NCI-H748 treated with DMSO at 0.1 percent for 48 hours (cell line): ENCODE data around the gene KRT7.
"Not testable (repeated sequence)": the region's sequence is repeated elsewhere in the genome, so short reads cannot be mapped to it uniquely, and the experiment has no call there.

Experiments used
- DNase-seq: peaks from one replicate; lab custom pipeline; 2025; lab: John Stamatoyannopoulos, UW

Gene KRT7

GRCh38 chr12:52229836-52230343, 3.2 kb upstream of the KRT7 start:
- DNase-seq, result no peak

GRCh38 chr12:52230364-52231281, 2.4 kb upstream of the KRT7 start:
- DNase-seq, result no peak

GRCh38 chr12:52231305-52232202, 1.5 kb upstream of the KRT7 start:
- no peak for DNase-seq

- DNase-seq, result no peak
These were observed 805 bp upstream of the KRT7 start for GRCh38 chr12:52232203-52232673.

GRCh38 chr12:52233462-52234207, 592 bp downstream of the KRT7 start:
- no peak for DNase-seq

- DNase-seq, result no peak
These were observed 1.3 kb downstream of the KRT7 start for GRCh38 chr12:52234223-52234810.

- DNase-seq, result no peak
These were observed 2.1 kb downstream of the KRT7 start for GRCh38 chr12:52235001-52235764.

GRCh38 chr12:52235822-52236361, 2.8 kb downstream of the KRT7 start:
- peak; percentile 33 for DNase-seq

- DNase-seq, result no peak
These were observed 3.5 kb downstream of the KRT7 start for GRCh38 chr12:52236386-52237050.

- no peak for DNase-seq
These were observed 5.3 kb downstream of the KRT7 start for GRCh38 chr12:52238207-52238840.

GRCh38 chr12:52238916-52239646, 6.0 kb downstream of the KRT7 start:
- no peak for DNase-seq

- no peak for DNase-seq
These were observed 6.7 kb downstream of the KRT7 start for GRCh38 chr12:52239767-52240166.

- not testable (repeated sequence) for DNase-seq
These were observed 7.2 kb downstream of the KRT7 start for GRCh38 chr12:52240247-52240646.

GRCh38 chr12:52241205-52241842, 8.3 kb downstream of the KRT7 start:
- DNase-seq, result no peak

- DNase-seq, result no peak
These were observed 9.6 kb downstream of the KRT7 start for GRCh38 chr12:52242442-52243258.

- no peak for DNase-seq
These were observed 10.3 kb downstream of the KRT7 start for GRCh38 chr12:52243259-52243855.
